Lower leg skin (tissue), 3 donors: Measurements from ENCODE around the gene MGA.

ENCODE experiments used
- POLR2A ChIP-seq, 2 donors: fragments of 450-650 bp; IDR thresholded peaks; one replicate each; pipeline ENCODE4 v1.6.1; 2016 to 2017; ENCODE audit warnings: antibody characterized with exemption in 2 of 2, mild to moderate bottlenecking in 1 of 2, moderate library complexity in 1 of 2
- TF ChIP-seq, protein P1 (sequence below), 3 donors: fragments of 450-650 bp; IDR thresholded peaks; one replicate each; pipeline ENCODE4 v1.5.1; 2016; ENCODE audit warnings: antibody characterized with exemption in 3 of 3, mild to moderate bottlenecking in 3 of 3, moderate library complexity in 2 of 3

GRCh38 chr15:41647262-41647661 lies 12.9 kb upstream of the MGA start:
- TF ChIP-seq, protein P1, sequence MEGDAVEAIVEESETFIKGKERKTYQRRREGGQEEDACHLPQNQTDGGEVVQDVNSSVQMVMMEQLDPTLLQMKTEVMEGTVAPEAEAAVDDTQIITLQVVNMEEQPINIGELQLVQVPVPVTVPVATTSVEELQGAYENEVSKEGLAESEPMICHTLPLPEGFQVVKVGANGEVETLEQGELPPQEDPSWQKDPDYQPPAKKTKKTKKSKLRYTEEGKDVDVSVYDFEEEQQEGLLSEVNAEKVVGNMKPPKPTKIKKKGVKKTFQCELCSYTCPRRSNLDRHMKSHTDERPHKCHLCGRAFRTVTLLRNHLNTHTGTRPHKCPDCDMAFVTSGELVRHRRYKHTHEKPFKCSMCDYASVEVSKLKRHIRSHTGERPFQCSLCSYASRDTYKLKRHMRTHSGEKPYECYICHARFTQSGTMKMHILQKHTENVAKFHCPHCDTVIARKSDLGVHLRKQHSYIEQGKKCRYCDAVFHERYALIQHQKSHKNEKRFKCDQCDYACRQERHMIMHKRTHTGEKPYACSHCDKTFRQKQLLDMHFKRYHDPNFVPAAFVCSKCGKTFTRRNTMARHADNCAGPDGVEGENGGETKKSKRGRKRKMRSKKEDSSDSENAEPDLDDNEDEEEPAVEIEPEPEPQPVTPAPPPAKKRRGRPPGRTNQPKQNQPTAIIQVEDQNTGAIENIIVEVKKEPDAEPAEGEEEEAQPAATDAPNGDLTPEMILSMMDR (IDR thresholded peaks at IDR 0.05), result no peak
- no peak for TF ChIP-seq POLR2A (IDR thresholded peaks at IDR 0.05)
